Measurements from ENCODE around the gene WDR90. TPM values are rescaled to one million over a fixed set of nuclear protein-coding genes. Genes with fewer than 3 reads are reported as not detected.

The WDR90 gene
- total and polyA plus RNA-seq, 2 of the 13 experiments (the other 11 are each of a cell fraction or from before 2014, with no cell fraction given), result 14.9 to 28.9 TPM

DNA sequence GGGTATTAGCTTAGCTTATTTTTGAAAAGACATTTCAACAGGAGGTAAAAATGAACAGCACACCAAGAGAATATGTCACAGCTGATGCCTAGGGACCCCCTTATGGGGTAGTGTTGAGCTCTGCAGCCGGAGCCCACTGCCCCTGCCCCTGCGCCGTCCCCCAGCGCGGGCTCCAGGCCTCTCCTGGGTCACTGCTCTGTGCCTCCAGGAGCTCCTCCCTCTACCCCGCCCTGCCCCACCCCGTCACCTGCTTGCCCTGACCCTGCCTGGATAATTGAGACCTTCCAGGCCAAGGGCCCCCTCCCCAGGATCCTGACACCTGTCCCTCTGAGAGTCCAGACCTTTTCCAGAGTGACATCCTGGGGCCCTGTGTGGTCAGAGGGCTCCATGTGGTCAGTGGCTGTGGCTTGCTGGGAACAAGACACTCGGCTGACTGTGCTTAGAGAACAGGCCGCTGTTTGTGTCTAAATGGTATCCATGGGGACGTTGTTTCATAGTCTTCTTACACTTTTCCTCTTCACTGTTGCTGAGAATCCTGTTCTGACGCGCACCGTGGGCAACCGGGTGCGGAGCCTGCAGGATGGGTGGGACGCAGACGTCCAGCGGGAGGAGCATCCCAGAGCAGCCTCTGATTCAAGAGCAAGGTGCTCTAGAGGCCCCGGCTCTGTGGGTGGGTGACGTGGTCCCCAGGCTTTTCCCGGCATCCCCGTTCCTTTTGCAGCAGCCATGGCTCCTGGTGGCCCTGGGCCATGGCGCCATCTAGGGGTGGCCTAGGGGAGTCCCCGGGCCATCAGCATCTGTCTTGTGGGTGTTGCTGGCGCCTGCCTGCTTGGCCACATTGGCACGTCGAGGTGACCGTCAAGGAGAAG lies 38.4 kb upstream of the WDR90 start (continued):
- TF ChIP-seq DNMT3B (CRISPR knock-in tag; conservative IDR thresholded peaks at IDR 0.05) (no peak), KDM3A (CRISPR knock-in tag; IDR thresholded peaks at IDR 0.05; ENCODE audit: low read depth) (peak; percentile 59; the same call in 1 of the 2 replicates), ZMYM4 (CRISPR knock-in tag; IDR thresholded peaks at IDR 0.05) (no peak), ZBTB2 (CRISPR knock-in tag; IDR thresholded peaks at IDR 0.05; ENCODE audit: low read depth) (no peak), BRCA1 (CRISPR knock-in tag; IDR thresholded peaks at IDR 0.05) (no peak), TCF7L2 (IDR thresholded peaks at IDR 0.05; ENCODE audit: low read depth, low read length) (no peak), TCF7 (IDR thresholded peaks at IDR 0.05; ENCODE audit: low read depth) (no peak), ZNF780A (CRISPR knock-in tag; IDR thresholded peaks at IDR 0.05) (no peak), ZMYM2 (CRISPR knock-in tag; IDR thresholded peaks at IDR 0.05) (no peak), POGK (CRISPR knock-in tag; conservative IDR thresholded peaks at IDR 0.05) (no peak), SALL1 (CRISPR knock-in tag; IDR thresholded peaks at IDR 0.05) (peak; percentile 51), FLYWCH1 (CRISPR knock-in tag; IDR thresholded peaks at IDR 0.05) (no peak), CTCF (CRISPR knock-in tag; IDR thresholded peaks at IDR 0.05) (peak; percentile 92), ZSCAN29 (CRISPR knock-in tag; conservative IDR thresholded peaks at IDR 0.05) (no peak), ZNF367 (CRISPR knock-in tag; IDR thresholded peaks at IDR 0.05; ENCODE audit: borderline replicate concordance) (no peak), MXD1 (CRISPR knock-in tag; IDR thresholded peaks at IDR 0.05) (peak; percentile 60; the same call in 1 of the 2 replicates), TRIM24 (CRISPR knock-in tag; IDR thresholded peaks at IDR 0.05) (no peak), TSC22D2 (CRISPR knock-in tag; IDR thresholded peaks at IDR 0.05; ENCODE audit: borderline replicate concordance) (no peak)
- TF ChIP-seq, protein P1, sequence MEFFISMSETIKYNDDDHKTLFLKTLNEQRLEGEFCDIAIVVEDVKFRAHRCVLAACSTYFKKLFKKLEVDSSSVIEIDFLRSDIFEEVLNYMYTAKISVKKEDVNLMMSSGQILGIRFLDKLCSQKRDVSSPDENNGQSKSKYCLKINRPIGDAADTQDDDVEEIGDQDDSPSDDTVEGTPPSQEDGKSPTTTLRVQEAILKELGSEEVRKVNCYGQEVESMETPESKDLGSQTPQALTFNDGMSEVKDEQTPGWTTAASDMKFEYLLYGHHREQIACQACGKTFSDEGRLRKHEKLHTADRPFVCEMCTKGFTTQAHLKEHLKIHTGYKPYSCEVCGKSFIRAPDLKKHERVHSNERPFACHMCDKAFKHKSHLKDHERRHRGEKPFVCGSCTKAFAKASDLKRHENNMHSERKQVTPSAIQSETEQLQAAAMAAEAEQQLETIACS (CRISPR knock-in tag; IDR thresholded peaks at IDR 0.05), result no peak
- TF ChIP-seq, protein P2, sequence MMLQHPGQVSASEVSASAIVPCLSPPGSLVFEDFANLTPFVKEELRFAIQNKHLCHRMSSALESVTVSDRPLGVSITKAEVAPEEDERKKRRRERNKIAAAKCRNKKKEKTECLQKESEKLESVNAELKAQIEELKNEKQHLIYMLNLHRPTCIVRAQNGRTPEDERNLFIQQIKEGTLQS (CRISPR knock-in tag; IDR thresholded peaks at IDR 0.05), result 0 out of 2 replicates have a peak, but pooled peaks have one; percentile 44
- TF ChIP-seq, protein P3, sequence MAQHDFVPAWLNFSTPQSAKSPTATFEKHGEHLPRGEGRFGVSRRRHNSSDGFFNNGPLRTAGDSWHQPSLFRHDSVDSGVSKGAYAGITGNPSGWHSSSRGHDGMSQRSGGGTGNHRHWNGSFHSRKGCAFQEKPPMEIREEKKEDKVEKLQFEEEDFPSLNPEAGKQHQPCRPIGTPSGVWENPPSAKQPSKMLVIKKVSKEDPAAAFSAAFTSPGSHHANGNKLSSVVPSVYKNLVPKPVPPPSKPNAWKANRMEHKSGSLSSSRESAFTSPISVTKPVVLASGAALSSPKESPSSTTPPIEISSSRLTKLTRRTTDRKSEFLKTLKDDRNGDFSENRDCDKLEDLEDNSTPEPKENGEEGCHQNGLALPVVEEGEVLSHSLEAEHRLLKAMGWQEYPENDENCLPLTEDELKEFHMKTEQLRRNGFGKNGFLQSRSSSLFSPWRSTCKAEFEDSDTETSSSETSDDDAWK (CRISPR knock-in tag; IDR thresholded peaks at IDR 0.05), result no peak
